Mesothelial cell of epicardium (in vitro differentiated cells): ENCODE data around the gene MRPS23. TPM values are rescaled to one million over a fixed set of nuclear protein-coding genes. Genes with fewer than 3 reads are reported as not detected.
A peak's percentile ranks its signal among the peaks of the same experiment; 100 is the strongest.

Source experiments
- DNase-seq, 2 experiments: peaks; one replicate each; pipeline ENCODE4 v3.0.0; 2021; ENCODE audit warnings: low spot score in 2 of 2; ENCODE audit not compliant: unreplicated experiment in 2 of 2
- H3K27ac Mint-ChIP-seq: 2 replicates; pipeline ENCODE4 v1.8.0; 2021; ENCODE audit warnings: mixed read lengths
- H3K27me3 Mint-ChIP-seq: 2 replicates; pipeline ENCODE4 v1.8.0; 2021; ENCODE audit warnings: low read depth, mixed read lengths
- H3K36me3 Mint-ChIP-seq: 2 replicates; pipeline ENCODE4 v1.8.0; 2021; ENCODE audit warnings: mixed read lengths
- H3K4me1 Mint-ChIP-seq: 2 replicates; pipeline ENCODE4 v1.8.0; 2021; ENCODE audit warnings: mixed read lengths
- H3K4me3 Mint-ChIP-seq: 2 replicates; pipeline ENCODE4 v1.8.0; 2021; ENCODE audit warnings: mild to moderate bottlenecking, moderate library complexity, mixed read lengths
- H3K9me3 Mint-ChIP-seq: 2 replicates; pipeline ENCODE4 v1.8.0; 2021; ENCODE audit warnings: mixed read lengths
- CTCF ChIP-seq: fragments of 200-600 bp; sonication (generic); IDR thresholded peaks from one replicate; pipeline ENCODE4 v1.5.0; 2021; ENCODE audit warnings: antibody characterized with exemption; ENCODE audit not compliant: unreplicated experiment
- total RNA-seq: library from RNA; stranded (reverse); gene quantifications from 3 replicates; pipeline ENCODE4 v1.2.1, GENCODE V29; 2021

The MRPS23 gene
- total RNA-seq: 39.9 to 44.5 TPM (median 42.1 TPM) in 3 replicates

GRCh38 chr17:57849874-57850754 lies at the start of gene MRPS23:
MRPS23 (minus strand) TSS chr17:57850044; CDS start chr17:57850010, 34 bp downstream.
- peak; percentile 90 to 91 for DNase-seq
- Mint-ChIP-seq H3K9me3 (no peaks in the 10 kb centered on the region), H3K27me3 (no peaks in the 10 kb centered on the region), H3K4me3 (peak within 1 kb of the TSS; percentile 92), H3K27ac (peak within 1 kb of the TSS; percentile 96), H3K4me1 (peaks cover 47% of the 10 kb centered on the region), H3K36me3 (peaks cover 10% of the 10 kb centered on the region)
- TF ChIP-seq CTCF: no peak

GRCh38 chr17:57899391-57899790 lies 49.5 kb upstream of the MRPS23 start:
- no peak for TF ChIP-seq CTCF
- Mint-ChIP-seq H3K27ac (peak overlapping the region; percentile 93), H3K9me3 (no peaks in the 10 kb centered on the region), H3K4me3 (no peak overlapping the region), H3K36me3 (no peaks in the 10 kb centered on the region), H3K4me1 (peaks cover 59% of the 10 kb centered on the region), H3K27me3 (no peaks in the 10 kb centered on the region)
- no peak for DNase-seq

GRCh38 chr17:57898487-57899311 lies 48.9 kb upstream of the MRPS23 start:
- Mint-ChIP-seq H3K36me3 (no peaks in the 10 kb centered on the region), H3K4me1 (peaks cover 54% of the 10 kb centered on the region), H3K27ac (peak overlapping the region; percentile 93), H3K9me3 (no peaks in the 10 kb centered on the region), H3K27me3 (no peaks in the 10 kb centered on the region), H3K4me3 (no peak overlapping the region)
- no peak for TF ChIP-seq CTCF
- peak; percentile 59 to 74 for DNase-seq

- H3K9me3 Mint-ChIP-seq: no peaks in the 10 kb centered on the region
- H3K27ac Mint-ChIP-seq: no peak overlapping the region
- DNase-seq: no peak
- TF ChIP-seq CTCF: no peak
- H3K27me3 Mint-ChIP-seq: no peaks in the 10 kb centered on the region
- H3K4me1 Mint-ChIP-seq: peaks cover 53% of the 10 kb centered on the region
- no peaks in the 10 kb centered on the region for H3K36me3 Mint-ChIP-seq
- H3K4me3 Mint-ChIP-seq: no peak overlapping the region
These were observed 45.7 kb upstream of the MRPS23 start for GRCh38 chr17:57895382-57896060.

GRCh38 chr17:57894848-57895247 lies 45.0 kb upstream of the MRPS23 start:
- H3K36me3 Mint-ChIP-seq: no peaks in the 10 kb centered on the region
- no peak overlapping the region for H3K4me3 Mint-ChIP-seq
- DNase-seq: no peak

More at GRCh38 chr17:57894848-57895247, 45.0 kb upstream of the MRPS23 start:
- Mint-ChIP-seq H3K27me3 (no peaks in the 10 kb centered on the region), H3K4me1 (peaks cover 50% of the 10 kb centered on the region), H3K9me3 (no peaks in the 10 kb centered on the region), H3K27ac (peak overlapping the region; percentile 67)
- no peak for TF ChIP-seq CTCF
